ENCODE measurements around the gene SHH.

GRCh38 chr7:155785536-155785935, 26.7 kb downstream of the SHH start:
- TF ChIP-seq, protein P1, sequence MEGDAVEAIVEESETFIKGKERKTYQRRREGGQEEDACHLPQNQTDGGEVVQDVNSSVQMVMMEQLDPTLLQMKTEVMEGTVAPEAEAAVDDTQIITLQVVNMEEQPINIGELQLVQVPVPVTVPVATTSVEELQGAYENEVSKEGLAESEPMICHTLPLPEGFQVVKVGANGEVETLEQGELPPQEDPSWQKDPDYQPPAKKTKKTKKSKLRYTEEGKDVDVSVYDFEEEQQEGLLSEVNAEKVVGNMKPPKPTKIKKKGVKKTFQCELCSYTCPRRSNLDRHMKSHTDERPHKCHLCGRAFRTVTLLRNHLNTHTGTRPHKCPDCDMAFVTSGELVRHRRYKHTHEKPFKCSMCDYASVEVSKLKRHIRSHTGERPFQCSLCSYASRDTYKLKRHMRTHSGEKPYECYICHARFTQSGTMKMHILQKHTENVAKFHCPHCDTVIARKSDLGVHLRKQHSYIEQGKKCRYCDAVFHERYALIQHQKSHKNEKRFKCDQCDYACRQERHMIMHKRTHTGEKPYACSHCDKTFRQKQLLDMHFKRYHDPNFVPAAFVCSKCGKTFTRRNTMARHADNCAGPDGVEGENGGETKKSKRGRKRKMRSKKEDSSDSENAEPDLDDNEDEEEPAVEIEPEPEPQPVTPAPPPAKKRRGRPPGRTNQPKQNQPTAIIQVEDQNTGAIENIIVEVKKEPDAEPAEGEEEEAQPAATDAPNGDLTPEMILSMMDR (IDR thresholded peaks at IDR 0.05; ENCODE audit: low read depth, low read length, poor library complexity, severe bottlenecking), result no peak
- no peak for TF ChIP-seq EZH2phosphoT487 (IDR thresholded peaks at IDR 0.05; ENCODE audit: borderline replicate concordance, low read length)
